Smooth muscle cell (in vitro differentiated cells): ENCODE data around the gene BMP7. TPM values are rescaled to one million over a fixed set of nuclear protein-coding genes. Genes with fewer than 3 reads are reported as not detected.

ENCODE experiments used
- DNase-seq: peaks from one replicate; lab custom pipeline; 2025; ENCODE audit not compliant: unreplicated experiment; lab: John Stamatoyannopoulos, UW
- H2AFZ ChIP-seq: fragments of 200-600 bp; sonication (generic); 2 replicates; pipeline ENCODE4 v1.6.0; 2016; ENCODE audit warnings: antibody characterized with exemption, low read depth, mild to moderate bottlenecking
- H3F3A ChIP-seq: fragments of 200-600 bp; sonication (generic); 2 replicates; pipeline ENCODE4 v1.6.0; 2017; ENCODE audit warnings: antibody characterized with exemption, low read depth
- H3K27ac ChIP-seq: fragments of 200-600 bp; sonication (generic); 2 replicates; pipeline ENCODE4 v1.5.1; 2016; ENCODE audit warnings: low read depth, mild to moderate bottlenecking
- H3K27me3 ChIP-seq: fragments of 200-600 bp; sonication (generic); 2 replicates; pipeline ENCODE4 v1.6.1; 2016; ENCODE audit warnings: low read depth, mild to moderate bottlenecking
- H3K36me3 ChIP-seq: fragments of 200-600 bp; sonication (generic); 2 replicates; pipeline ENCODE4 v1.5.1; 2016; ENCODE audit warnings: low read depth
- H3K4me1 ChIP-seq: fragments of 200-600 bp; sonication (generic); 2 replicates; pipeline ENCODE4 v1.5.1; 2016; ENCODE audit warnings: low read depth
- H3K4me2 ChIP-seq: fragments of 200-600 bp; sonication (generic); 2 replicates; pipeline ENCODE4 v1.6.0; 2016; ENCODE audit warnings: mild to moderate bottlenecking
- H3K4me3 ChIP-seq: fragments of 200-600 bp; sonication (generic); 2 replicates; pipeline ENCODE4 v1.5.1; 2016; ENCODE audit warnings: mild to moderate bottlenecking
- H3K79me2 ChIP-seq: fragments of 200-600 bp; sonication (generic); 2 replicates; pipeline ENCODE4 v1.6.0; 2016; ENCODE audit warnings: low read depth, mild to moderate bottlenecking
- H3K9ac ChIP-seq: fragments of 200-600 bp; sonication (generic); 2 replicates; pipeline ENCODE4 v1.6.0; 2016; ENCODE audit warnings: low read depth
- H3K9me3 ChIP-seq: fragments of 200-600 bp; sonication (generic); replicated peaks from 2 replicates; pipeline ENCODE4 v1.5.1; 2016; ENCODE audit warnings: low read depth
- H4K20me1 ChIP-seq: fragments of 200-600 bp; sonication (generic); 2 replicates; pipeline ENCODE4 v1.6.0; 2016; ENCODE audit warnings: low read depth
- WGBS: methylation state at CpG from one replicate; pipeline ENCODE4 v1.1.7; 2016; ENCODE audit warnings: low lambda C conversion rate; 5-methylcytosine and 5-hydroxymethylcytosine counted together
- polyA plus RNA-seq: library from polyadenylated mRNA; unstranded; fragments of >200 nt; fragmentation: Nextera tagmentation; extraction: Ambion mirVana; gene quantifications from 2 replicates; pipeline ENCODE4 v1.2.1, GENCODE V29; 2016
- total RNA-seq: library from RNA; depleted of rRNA; stranded (reverse); fragments of >200 nt; gene quantifications from 2 replicates; pipeline ENCODE4 v1.2.3, GENCODE V29; 2014
- TF ChIP-seq, protein P1 (sequence below): fragments of 200-600 bp; sonication (generic); IDR thresholded peaks from 2 replicates; pipeline ENCODE4 v1.5.1; 2017; ENCODE audit warnings: borderline replicate concordance, mild to moderate bottlenecking, antibody characterized with exemption; ENCODE audit not compliant: insufficient read depth, poor library complexity, severe bottlenecking

BMP7 gene
- total and polyA plus RNA-seq, 2 experiments from 2014 or later, result 18.1 to 28.3 TPM

DNA sequence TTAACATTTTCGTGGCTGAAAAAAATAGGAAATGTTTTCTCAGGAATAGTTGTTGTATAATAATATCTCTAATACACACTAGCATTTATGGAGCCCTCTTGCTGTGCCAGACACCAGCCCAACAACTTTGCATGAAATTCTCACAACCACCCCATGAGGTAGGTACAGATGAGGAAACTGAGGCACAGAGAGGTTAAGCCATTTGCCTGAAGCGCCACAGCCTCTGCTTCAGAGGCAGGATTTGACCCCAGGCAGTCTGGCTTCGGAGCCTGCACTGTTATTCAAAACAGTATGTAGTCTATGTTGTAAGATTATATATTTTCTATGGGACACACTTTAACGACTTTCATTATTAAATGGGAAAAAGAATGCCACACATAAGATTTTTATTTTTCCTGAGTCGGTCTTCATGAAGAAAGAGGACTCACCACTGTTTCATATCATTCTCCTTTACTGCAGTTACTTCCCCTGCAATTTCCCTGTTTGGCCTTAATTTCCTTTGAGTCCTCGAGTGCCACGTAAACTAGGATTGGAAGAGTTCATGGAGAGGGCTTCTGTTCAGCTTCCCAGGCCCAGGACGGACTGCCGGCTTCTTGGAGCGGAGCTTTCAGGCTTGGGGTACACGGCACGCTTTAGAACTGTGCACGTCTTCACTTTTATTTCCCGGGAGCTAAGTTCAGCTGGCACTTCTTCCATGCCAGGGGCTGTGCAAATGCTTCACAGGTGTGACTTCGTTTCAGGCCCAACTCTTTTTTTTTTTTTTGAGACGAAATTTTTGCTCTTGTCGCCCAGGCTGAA lies 128.0 kb downstream of the BMP7 start:
- Histone ChIP-seq H3K9ac (no peak overlapping the region), H2AFZ (no peak overlapping the region), H3K79me2 (no peaks in the 10 kb centered on the region), H3K4me3 (no peak overlapping the region), H3K4me2 (no peak overlapping the region), H3K9me3 (no peaks in the 10 kb centered on the region), H3K27me3 (no peaks in the 10 kb centered on the region), H3K36me3 (no peaks in the 10 kb centered on the region), H4K20me1 (no peaks in the 10 kb centered on the region), H3K27ac (no peak overlapping the region), H3F3A (no peaks in the 10 kb centered on the region), H3K4me1 (no peaks in the 10 kb centered on the region)
- TF ChIP-seq, protein P1, sequence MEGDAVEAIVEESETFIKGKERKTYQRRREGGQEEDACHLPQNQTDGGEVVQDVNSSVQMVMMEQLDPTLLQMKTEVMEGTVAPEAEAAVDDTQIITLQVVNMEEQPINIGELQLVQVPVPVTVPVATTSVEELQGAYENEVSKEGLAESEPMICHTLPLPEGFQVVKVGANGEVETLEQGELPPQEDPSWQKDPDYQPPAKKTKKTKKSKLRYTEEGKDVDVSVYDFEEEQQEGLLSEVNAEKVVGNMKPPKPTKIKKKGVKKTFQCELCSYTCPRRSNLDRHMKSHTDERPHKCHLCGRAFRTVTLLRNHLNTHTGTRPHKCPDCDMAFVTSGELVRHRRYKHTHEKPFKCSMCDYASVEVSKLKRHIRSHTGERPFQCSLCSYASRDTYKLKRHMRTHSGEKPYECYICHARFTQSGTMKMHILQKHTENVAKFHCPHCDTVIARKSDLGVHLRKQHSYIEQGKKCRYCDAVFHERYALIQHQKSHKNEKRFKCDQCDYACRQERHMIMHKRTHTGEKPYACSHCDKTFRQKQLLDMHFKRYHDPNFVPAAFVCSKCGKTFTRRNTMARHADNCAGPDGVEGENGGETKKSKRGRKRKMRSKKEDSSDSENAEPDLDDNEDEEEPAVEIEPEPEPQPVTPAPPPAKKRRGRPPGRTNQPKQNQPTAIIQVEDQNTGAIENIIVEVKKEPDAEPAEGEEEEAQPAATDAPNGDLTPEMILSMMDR, result no peak
- 85% methylated on average over 17 of the region's 17 CpGs for WGBS
- DNase-seq, result no peak

DNA sequence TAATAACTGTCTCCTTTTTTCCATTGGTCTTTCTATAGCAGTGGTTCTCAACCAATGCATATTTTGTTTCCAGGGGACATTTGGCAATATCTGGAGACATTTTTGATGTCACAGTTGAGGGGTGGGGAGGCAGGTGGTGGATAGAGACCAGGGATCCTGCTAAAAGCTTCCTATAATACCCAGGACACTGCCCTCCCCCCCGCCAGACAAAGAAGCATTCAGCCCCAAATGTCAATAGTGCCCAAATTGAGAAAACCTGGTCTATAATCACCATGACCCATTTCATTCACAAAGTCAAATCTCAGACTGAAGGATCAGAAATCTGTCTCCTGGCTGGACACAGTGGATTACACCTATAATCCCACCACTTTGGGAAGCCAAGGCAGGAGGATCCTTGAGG lies 128.8 kb downstream of the BMP7 start:
- H3K27ac ChIP-seq, result no peak overlapping the region
- H3K4me3 ChIP-seq, result no peak overlapping the region
- 96% methylated on average over 1 of the region's 1 CpG for WGBS
- no peak overlapping the region for H3K4me2 ChIP-seq
- H3K79me2 ChIP-seq, result no peaks in the 10 kb centered on the region
- no peaks in the 10 kb centered on the region for H3K27me3 ChIP-seq
- no peaks in the 10 kb centered on the region for H3K4me1 ChIP-seq
- H4K20me1 ChIP-seq, result no peaks in the 10 kb centered on the region
- DNase-seq, result no peak
- no peak overlapping the region for H3K9ac ChIP-seq
- no peaks in the 10 kb centered on the region for H3K9me3 ChIP-seq
- H3K36me3 ChIP-seq, result no peaks in the 10 kb centered on the region
- H3F3A ChIP-seq, result no peaks in the 10 kb centered on the region
- TF ChIP-seq, protein P1, result no peak
- H2AFZ ChIP-seq, result no peak overlapping the region

DNA sequence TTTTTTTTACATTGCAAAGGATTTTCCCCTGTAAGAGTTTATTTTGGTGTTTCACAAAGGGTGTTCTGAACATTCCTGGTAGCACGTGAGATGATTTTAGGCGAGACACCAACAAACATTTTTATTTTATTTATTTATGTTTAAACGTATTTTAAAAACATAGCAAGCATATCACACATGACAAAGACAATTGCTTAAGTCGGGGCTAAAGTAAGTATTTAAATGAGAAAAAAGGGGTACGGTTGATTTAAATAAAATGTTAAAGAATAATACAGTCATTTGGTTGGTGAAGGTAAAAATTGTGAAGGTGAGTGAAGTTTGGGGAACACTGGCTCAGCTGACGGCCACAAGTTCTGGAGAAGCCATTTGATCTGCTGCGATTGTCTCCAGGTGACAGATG lies 129.7 kb downstream of the BMP7 start:
- Histone ChIP-seq H2AFZ (no peak overlapping the region), H4K20me1 (no peaks in the 10 kb centered on the region), H3K79me2 (no peaks in the 10 kb centered on the region), H3K27ac (no peak overlapping the region), H3K27me3 (no peaks in the 10 kb centered on the region), H3K9me3 (no peaks in the 10 kb centered on the region), H3K4me1 (no peaks in the 10 kb centered on the region), H3K9ac (no peak overlapping the region), H3K36me3 (no peaks in the 10 kb centered on the region), H3K4me2 (no peak overlapping the region), H3F3A (no peaks in the 10 kb centered on the region), H3K4me3 (no peak overlapping the region)
- DNase-seq, result no peak
- TF ChIP-seq, protein P1, result no peak
- 97% methylated on average over 7 of the region's 7 CpGs for WGBS

DNA sequence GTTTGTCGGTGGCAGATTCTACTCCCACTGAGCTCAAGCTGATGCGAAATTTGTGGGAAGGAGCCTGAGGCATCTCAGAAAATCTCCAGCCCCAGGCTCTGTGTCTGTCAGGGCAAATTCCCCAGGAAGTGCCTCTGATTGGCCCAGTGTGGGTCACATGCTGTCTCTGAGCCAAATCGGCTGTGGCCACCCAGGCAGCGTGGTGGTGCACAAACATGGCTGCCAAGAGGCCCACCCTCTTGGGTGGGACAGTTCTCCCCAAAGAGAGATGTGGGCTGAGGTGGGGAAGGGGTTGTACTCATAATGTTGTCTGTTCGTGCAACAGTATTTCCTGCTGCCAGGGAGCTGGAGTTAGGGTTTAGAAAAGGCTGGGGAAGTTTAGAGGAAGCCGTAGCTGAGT lies 130.6 kb downstream of the BMP7 start:
- no peak overlapping the region for H3K27ac ChIP-seq
- no peaks in the 10 kb centered on the region for H3K27me3 ChIP-seq
- no peak overlapping the region for H3K9ac ChIP-seq
- 88% methylated on average over 6 of the region's 6 CpGs for WGBS
- H3K4me2 ChIP-seq, result no peak overlapping the region
- TF ChIP-seq, protein P1, result no peak
- H3K36me3 ChIP-seq, result no peaks in the 10 kb centered on the region
- H3K79me2 ChIP-seq, result no peaks in the 10 kb centered on the region
- H2AFZ ChIP-seq, result no peak overlapping the region
- no peaks in the 10 kb centered on the region for H3K4me1 ChIP-seq
- H3F3A ChIP-seq, result no peaks in the 10 kb centered on the region
- no peaks in the 10 kb centered on the region for H3K9me3 ChIP-seq
- H4K20me1 ChIP-seq, result no peaks in the 10 kb centered on the region
- no peak overlapping the region for H3K4me3 ChIP-seq
- DNase-seq, result no peak
